Measurements from ENCODE around the gene MAP6. TPM values are rescaled to one million over a fixed set of nuclear protein-coding genes. Genes with fewer than 3 reads are reported as not detected.

Gene MAP6
- total RNA-seq, 1 experiment from 2014 or later = 22.8 TPM

GRCh38 chr11:75716659-75717058 lies 47.8 kb upstream of the MAP6 start:
- Histone ChIP-seq H3K4me3 (ENCODE audit: low read depth, low read length) (no peak overlapping the region), H3K4me1 (peaks cover 15% of the 10 kb centered on the region), H3K36me3 (ENCODE audit: control insufficient read depth, insufficient read depth, low read length) (no peaks in the 10 kb centered on the region), H3K27me3 (replicated peaks; ENCODE audit: control insufficient read depth, insufficient read depth, low read length) (no peaks in the 10 kb centered on the region), H3K9me3 (no peaks in the 10 kb centered on the region)
- Mint-ChIP-seq H3K4me1 (ENCODE audit: low read depth, unreplicated experiment) (peaks cover 18% of the 10 kb centered on the region), H3K9me3 (ENCODE audit: unreplicated experiment) (no peaks in the 10 kb centered on the region), H3K4me3 (ENCODE audit: unreplicated experiment) (no peak overlapping the region), H3K36me3 (ENCODE audit: insufficient read depth, unreplicated experiment) (no peaks in the 10 kb centered on the region), H3K27me3 (ENCODE audit: insufficient read depth, unreplicated experiment) (no peaks in the 10 kb centered on the region), H3K27ac (ENCODE audit: unreplicated experiment) (no peak overlapping the region)
- ChIA-PET POLR2A (no interaction called here), CTCF (interaction anchor here (0.6 kb wide), 1 partner anchor 39 kb away, joined by 4 read pairs; no protein-coding TSS in a partner anchor)
- DNase-seq = no peak
- no peak for TF ChIP-seq CTCF (IDR thresholded peaks at IDR 0.05; ENCODE audit: insufficient read depth in 1 of 2, low read depth in 1 of 2, low read length in 1 of 2, severe bottlenecking in 1 of 2, unreplicated experiment in 1 of 2)
- intact Hi-C loops (cut with micrococcal nuclease; ENCODE audit: unreplicated experiment) = no loop called here
- no TSS peak for BruUV-seq (replicated peaks)

DNA sequence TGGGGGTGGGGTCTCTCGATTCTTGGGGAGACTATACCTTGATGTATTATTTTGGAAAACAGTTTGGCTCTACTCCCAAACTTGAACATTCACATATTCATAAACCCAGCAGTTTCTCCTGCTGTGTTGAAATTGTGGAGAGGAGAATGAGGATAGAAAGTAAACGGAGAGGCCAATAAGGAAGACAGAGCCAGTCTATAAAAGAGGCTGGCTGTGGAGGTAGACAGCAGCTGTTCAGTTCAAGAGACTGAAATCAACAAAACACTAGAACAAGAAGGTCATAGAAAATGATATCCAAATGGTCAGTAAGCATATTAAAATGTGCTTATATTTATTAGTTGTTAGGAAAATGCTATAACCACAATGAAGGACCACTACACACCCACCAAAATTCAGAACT lies 46.9 kb upstream of the MAP6 start:
- CTCF ChIA-PET = no interaction called here
- H3K4me3 ChIP-seq (ENCODE audit: low read depth, low read length) = no peak overlapping the region
- H3K4me1 ChIP-seq = peaks cover 9% of the 10 kb centered on the region; the same call in 1 of the 2 replicates
- no TSS peak for BruUV-seq (replicated peaks)
- no peaks in the 10 kb centered on the region for H3K36me3 ChIP-seq (ENCODE audit: control insufficient read depth, insufficient read depth, low read length)
- intact Hi-C loops (cut with micrococcal nuclease; ENCODE audit: unreplicated experiment) = no loop called here
- no peaks in the 10 kb centered on the region for H3K27me3 ChIP-seq (replicated peaks; ENCODE audit: control insufficient read depth, insufficient read depth, low read length)
- Mint-ChIP-seq H3K27me3 (ENCODE audit: insufficient read depth, unreplicated experiment) (no peaks in the 10 kb centered on the region), H3K4me3 (ENCODE audit: unreplicated experiment) (no peak overlapping the region), H3K9me3 (ENCODE audit: unreplicated experiment) (no peaks in the 10 kb centered on the region), H3K4me1 (ENCODE audit: low read depth, unreplicated experiment) (peaks cover 18% of the 10 kb centered on the region), H3K27ac (ENCODE audit: unreplicated experiment) (no peak overlapping the region), H3K36me3 (ENCODE audit: insufficient read depth, unreplicated experiment) (no peaks in the 10 kb centered on the region)
- POLR2A ChIA-PET = no interaction called here
- DNase-seq = no peak
- no peaks in the 10 kb centered on the region for H3K9me3 ChIP-seq
- no peak for TF ChIP-seq CTCF (IDR thresholded peaks at IDR 0.05; ENCODE audit: insufficient read depth in 1 of 2, low read depth in 1 of 2, low read length in 1 of 2, severe bottlenecking in 1 of 2, unreplicated experiment in 1 of 2)

DNA sequence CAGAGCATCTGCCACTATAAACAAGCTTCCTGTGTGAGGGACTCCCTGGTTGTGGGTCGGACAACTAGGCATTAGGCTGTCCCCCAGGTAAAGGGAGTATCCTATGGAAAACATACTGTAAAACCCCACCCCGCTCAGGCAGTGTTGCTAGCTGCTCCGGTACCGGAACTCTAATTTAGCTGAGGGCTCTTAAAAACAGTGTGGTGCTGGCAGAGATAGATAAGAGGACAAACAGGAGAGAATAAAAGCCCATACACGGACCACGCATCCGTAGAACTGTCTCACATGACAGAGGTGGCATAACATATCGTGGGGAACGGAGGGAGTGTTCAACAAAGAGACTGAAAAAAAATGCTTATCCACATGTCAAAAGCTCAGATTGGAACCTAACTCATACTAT lies 45.4 kb upstream of the MAP6 start:
- Mint-ChIP-seq H3K27me3 (ENCODE audit: insufficient read depth, unreplicated experiment) (no peaks in the 10 kb centered on the region), H3K9me3 (ENCODE audit: unreplicated experiment) (no peaks in the 10 kb centered on the region), H3K36me3 (ENCODE audit: insufficient read depth, unreplicated experiment) (no peaks in the 10 kb centered on the region), H3K4me1 (ENCODE audit: low read depth, unreplicated experiment) (peaks cover 14% of the 10 kb centered on the region), H3K4me3 (ENCODE audit: unreplicated experiment) (no peak overlapping the region), H3K27ac (ENCODE audit: unreplicated experiment) (no peak overlapping the region)
- no peaks in the 10 kb centered on the region for H3K36me3 ChIP-seq (ENCODE audit: control insufficient read depth, insufficient read depth, low read length)
- H3K4me3 ChIP-seq (ENCODE audit: low read depth, low read length) = no peak overlapping the region
- ChIA-PET POLR2A (no interaction called here), CTCF (interaction anchor here (0.6 to 1.2 kb wide), 2 partner anchors 9 to 82 kb away, joined by 4 read pairs; no protein-coding TSS in a partner anchor)
- H3K9me3 ChIP-seq = no peaks in the 10 kb centered on the region
- DNase-seq = no peak
- H3K4me1 ChIP-seq = peaks cover 9% of the 10 kb centered on the region; the same call in 1 of the 2 replicates
- intact Hi-C loops (cut with micrococcal nuclease; ENCODE audit: unreplicated experiment) = no loop called here
- no peaks in the 10 kb centered on the region for H3K27me3 ChIP-seq (replicated peaks; ENCODE audit: control insufficient read depth, insufficient read depth, low read length)
- no peak for TF ChIP-seq CTCF (IDR thresholded peaks at IDR 0.05; ENCODE audit: insufficient read depth in 1 of 2, low read depth in 1 of 2, low read length in 1 of 2, severe bottlenecking in 1 of 2, unreplicated experiment in 1 of 2)
- BruUV-seq (replicated peaks) = no TSS peak

All from Caco-2 (cell line).